ENCODE data around the gene REC8.
"Not testable (repeated sequence)": the region's sequence is repeated elsewhere in the genome, so short reads cannot be mapped to it uniquely, and the experiment has no call there.

DNA sequence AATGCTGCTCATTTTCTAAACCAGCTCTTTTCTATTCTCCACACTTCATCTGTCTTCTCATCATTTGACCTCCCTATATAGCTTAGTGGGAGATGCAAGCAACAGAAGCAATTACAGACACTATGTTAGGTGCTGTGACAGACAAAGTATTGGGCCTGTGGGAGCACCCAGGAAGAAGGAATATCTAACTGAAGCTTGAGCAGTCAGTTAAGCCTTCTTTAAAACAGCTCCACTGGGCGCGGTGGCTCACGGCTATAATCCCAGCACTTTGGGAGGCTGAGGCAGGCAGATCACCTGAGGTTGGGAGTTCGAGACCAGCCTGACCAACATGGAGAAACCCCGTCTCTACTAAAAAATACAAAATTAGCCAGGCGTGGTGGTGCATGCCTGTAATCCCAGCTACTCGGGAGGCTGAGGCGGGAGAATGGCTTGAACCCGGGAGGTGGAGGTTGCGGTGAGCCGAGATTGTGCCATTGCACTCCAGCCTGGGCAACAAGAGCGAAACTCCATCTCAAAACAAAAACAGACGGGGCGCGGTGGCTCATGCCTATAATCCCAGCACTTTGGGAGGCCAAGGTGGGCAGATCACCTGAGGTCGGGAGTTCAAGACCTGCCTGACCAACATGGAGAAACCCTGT is 31.5 kb downstream of the REC8 start:
- TF ChIP-seq CTCF, POLR2AphosphoS5 (IDR thresholded peaks at IDR 0.05): not testable (repeated sequence)

Data from prostate gland (tissue), 2 donors.